Keratinocyte (primary cell): ENCODE results near the gene RTL9.

Experiments used
- CTCF ChIP-seq, 3 experiments: IDR thresholded peaks in 1 of 3; conservative IDR thresholded peaks in 1 of 3; optimal IDR thresholded peaks in 1 of 3; 2 replicates in 2 of 3; 3 replicates in 1 of 3; pipeline versions ENCODE3 to v1.5.1; 2011; ENCODE audit warnings: low read length in 3 of 3, mild to moderate bottlenecking in 3 of 3, moderate library complexity in 2 of 3, control low read depth in 1 of 3, inconsistent platforms in 1 of 3; ENCODE audit not compliant: insufficient read depth in 2 of 3; ENCODE audit errors: extremely low read depth in 1 of 3
- EZH2 ChIP-seq: IDR thresholded peaks from one replicate; pipeline ENCODE4 v1.6.1; 2012; ENCODE audit warnings: inconsistent platforms, mild to moderate bottlenecking, low read length, moderate library complexity

- TF ChIP-seq CTCF (optimal IDR thresholded peaks at IDR 0.05 in 1 of 3, IDR thresholded peaks at IDR 0.05 in 1 of 3, conservative IDR thresholded peaks at IDR 0.05 in 1 of 3; ENCODE audit: extremely low read depth in 1 of 3, insufficient read depth in 2 of 3, low read length in 3 of 3) (no peak), EZH2 (no peak)
These were observed 45.0 kb downstream of the RTL9 start for GRCh38 chrX:110403441-110404238.
